Endothelial cell of umbilical vein (primary cell): ENCODE data around the gene EHD2. TPM values are rescaled to one million over a fixed set of nuclear protein-coding genes. Genes with fewer than 3 reads are reported as not detected.

ENCODE experiments used
- BruUV-seq: library from RNA; stranded (reverse); fragments of 400-500 nt; replicated peaks from 2 replicates; lab custom pipeline; 2021; lab: Mats Ljungman, UMichigan
- CTCF ChIA-PET: fragments of 300-600, 350-600 bp; sonication (Branson Sonifier 250); formaldehyde crosslinking; loops from one replicate; lab custom pipeline; 2021; ENCODE audit warnings: antibody characterized with exemption, inconsistent platforms; lab: Charles Lee
- POLR2A ChIA-PET: fragments of 300-600, 350-600 bp; sonication (Branson Sonifier 250); formaldehyde crosslinking; loops from one replicate; lab custom pipeline; 2021; ENCODE audit warnings: antibody characterized with exemption, inconsistent platforms; lab: Charles Lee
- DNase-seq: peaks from one replicate; pipeline ENCODE4 v3.0.0-alpha.2; 2011; ENCODE audit warnings: low read depth, low spot score
- FAIRE-seq: peaks from 2 replicates; lab custom pipeline; 2011; peaks lifted over from hg19 to GRCh38; lab: Jason Lieb, UNC
- H2AFZ ChIP-seq: 2 replicates; pipeline ENCODE4 v1.6.0; 2012; ENCODE audit warnings: low read depth, low read length, control low read depth, inconsistent platforms
- H3K27ac ChIP-seq: 2 replicates; pipeline ENCODE4 v1.5.1; 2011; ENCODE audit warnings: low read depth, mild to moderate bottlenecking, control low read depth, low read length, moderate library complexity; ENCODE audit not compliant: insufficient read depth
- H3K27me3 ChIP-seq, 2 experiments: 2 replicates each; pipeline versions ENCODE4 v1.6.0 to v1.6.1; 2011; ENCODE audit warnings: low read length in 2 of 2, mixed read lengths in 1 of 2; ENCODE audit not compliant: control insufficient read depth in 2 of 2, insufficient read depth in 2 of 2
- H3K36me3 ChIP-seq, 2 experiments: 2 replicates in 1 of 2; 3 replicates in 1 of 2; pipeline ENCODE4 v1.5.1; 2011; ENCODE audit warnings: low read length in 2 of 2, mild to moderate bottlenecking in 1 of 2, moderate library complexity in 1 of 2; ENCODE audit not compliant: control insufficient read depth in 2 of 2, insufficient read depth in 2 of 2; ENCODE audit errors: extremely low read depth in 1 of 2
- H3K4me1 ChIP-seq: 3 replicates; pipeline ENCODE4 v1.5.1; 2011; ENCODE audit warnings: mild to moderate bottlenecking, low read length; ENCODE audit not compliant: control insufficient read depth, insufficient read depth; ENCODE audit errors: extremely low read depth
- H3K4me2 ChIP-seq: 2 replicates; pipeline ENCODE4 v1.6.1; 2011; ENCODE audit warnings: low read length, control low read depth, mixed read lengths; ENCODE audit not compliant: insufficient read depth
- H3K4me3 ChIP-seq, 3 experiments: fragments of 200-600 bp in 1 of 3; sonication (generic), shearing (Covaris generic) in 1 of 3; replicated peaks in 1 of 3; 2 replicates each; pipeline ENCODE4 v1.5.1; 2011 to 2016; ENCODE audit warnings: control low read depth in 3 of 3, low read length in 3 of 3, mild to moderate bottlenecking in 2 of 3, inconsistent platforms in 1 of 3, low read depth in 1 of 3, moderate library complexity in 1 of 3; ENCODE audit not compliant: insufficient read depth in 1 of 3
- H3K79me2 ChIP-seq: 2 replicates; pipeline ENCODE4 v1.6.0; 2012; ENCODE audit warnings: low read length, inconsistent platforms; ENCODE audit not compliant: control insufficient read depth, insufficient read depth
- H3K9ac ChIP-seq: replicated peaks from 2 replicates; pipeline ENCODE3; 2011; ENCODE audit warnings: low read length, control low read depth; ENCODE audit not compliant: insufficient read depth; ENCODE audit errors: extremely low read depth
- H3K9me1 ChIP-seq: replicated peaks from 3 replicates; pipeline ENCODE4 v1.6.0; 2011; ENCODE audit warnings: mild to moderate bottlenecking, low read length; ENCODE audit not compliant: control insufficient read depth, insufficient read depth; ENCODE audit errors: extremely low read depth
- H3K9me3 ChIP-seq: replicated peaks from 2 replicates; pipeline ENCODE4 v1.5.1; 2012; ENCODE audit warnings: low read length, inconsistent platforms; ENCODE audit not compliant: control insufficient read depth, insufficient read depth
- H4K20me1 ChIP-seq: replicated peaks from 2 replicates; pipeline ENCODE3; 2011; ENCODE audit warnings: mild to moderate bottlenecking, low read length; ENCODE audit not compliant: control insufficient read depth, insufficient read depth; ENCODE audit errors: extremely low read depth
- EZH2 ChIP-seq: IDR thresholded peaks from 2 replicates; pipeline ENCODE4 v1.6.1; 2012; ENCODE audit warnings: borderline replicate concordance, low read depth, mild to moderate bottlenecking, moderate library complexity, low read length, inconsistent platforms; ENCODE audit not compliant: severe bottlenecking
- FOS ChIP-seq: IDR thresholded peaks from 2 replicates; pipeline ENCODE4 v1.6.1; 2011; ENCODE audit warnings: mild to moderate bottlenecking, low read length, moderate library complexity, borderline replicate concordance; ENCODE audit not compliant: insufficient read depth
- GATA2 ChIP-seq: IDR thresholded peaks from 2 replicates; pipeline ENCODE4 v1.7.0; 2011; ENCODE audit warnings: low read depth, mild to moderate bottlenecking, moderate library complexity, mixed read lengths, low read length; ENCODE audit not compliant: insufficient read length, insufficient read depth
- JUN ChIP-seq: IDR thresholded peaks from 2 replicates; pipeline ENCODE4 v1.6.1; 2011; ENCODE audit warnings: borderline replicate concordance, low read depth; ENCODE audit not compliant: insufficient read length, insufficient read depth
- MYC ChIP-seq: IDR thresholded peaks from one replicate; pipeline ENCODE4 v1.6.1; 2011; ENCODE audit warnings: mild to moderate bottlenecking, low read depth, low read length
- POLR2A ChIP-seq: IDR thresholded peaks from 2 replicates; pipeline ENCODE4 v1.6.1; 2012; ENCODE audit warnings: low read depth, mild to moderate bottlenecking, control low read depth, low read length
- POLR2AphosphoS5 ChIP-seq: IDR thresholded peaks from 2 replicates; pipeline ENCODE4 v1.6.1; 2012; ENCODE audit warnings: low read depth, mild to moderate bottlenecking, control low read depth, low read length, moderate library complexity; ENCODE audit not compliant: insufficient read depth
- dilution Hi-C: fragments of 300-500 bp; cut with MboI; formaldehyde crosslinking; loops from one replicate; pipeline ENCODE4 v1.15.0; 2019; ENCODE audit warnings: low sequenced_read_pairs; ENCODE audit not compliant: extremely low pct_ligation_motif_present
- intact Hi-C: fragments of 100-400 bp; cut with micrococcal nuclease; formaldehyde crosslinking; loops from one replicate; pipeline ENCODE4 v1.10.0; 2022
- polyA plus RNA-seq, 4 experiments: library from polyadenylated mRNA; depleted of rRNA in 3 of 4; stranded (reverse) in 3 of 4; unstranded in 1 of 4; fragments of >200 nt; gene quantifications; 2 replicates each; pipeline versions ENCODE4 v1.2.1 to v1.2.3, GENCODE V29; 2011 to 2012; ENCODE audit warnings: missing spikeins in 1 of 4
- total RNA-seq: library from RNA; stranded (reverse); gene quantifications from 2 replicates; pipeline ENCODE4 v1.2.3, GENCODE V29; 2021
- TF ChIP-seq, protein P1 (sequence below), 2 donors: IDR thresholded peaks; 1 replicate in 1 of 2; 2 replicates in 1 of 2; pipeline ENCODE4 v1.5.1; 2011; ENCODE audit warnings: low read length in 2 of 2, mild to moderate bottlenecking in 2 of 2, moderate library complexity in 2 of 2, control low read depth in 1 of 2, inconsistent platforms in 1 of 2, low read depth in 1 of 2; ENCODE audit not compliant: insufficient read depth in 1 of 2; ENCODE audit errors: extremely low read depth in 1 of 2
- TF ChIP-seq, protein P2 (sequence below): IDR thresholded peaks from 2 replicates; pipeline ENCODE4 v1.6.1; 2011; ENCODE audit not compliant: insufficient read depth, insufficient read length

Gene EHD2
- total and polyA plus RNA-seq, 2 donors (not counting 3 experiments of a cell fraction or from before 2014, with no cell fraction given): 110 to 220 TPM

DNA sequence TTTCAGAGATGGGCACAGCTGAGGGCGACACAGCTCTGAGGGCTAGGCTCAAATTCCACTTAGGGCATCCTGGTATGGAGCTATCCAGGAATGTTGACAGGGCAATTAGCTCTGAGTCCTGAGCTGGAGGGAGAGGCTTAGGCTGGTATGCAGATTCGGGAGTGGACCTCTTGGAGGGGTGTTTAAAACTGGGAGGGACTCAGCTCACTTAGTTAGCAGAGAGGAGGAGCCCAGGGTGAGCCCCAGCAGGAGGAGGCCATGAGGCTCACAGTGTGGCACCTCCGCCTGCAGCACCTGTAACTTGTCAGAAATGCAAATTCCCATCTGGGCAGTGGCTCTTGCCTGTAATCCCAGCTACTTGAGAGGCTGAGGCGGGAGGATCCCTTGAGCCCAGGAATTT is 21.9 kb downstream of the EHD2 start:
- Histone ChIP-seq H3K36me3 (peaks cover 5 to 30% of the 10 kb centered on the region in 2 experiments), H4K20me1 (no peaks in the 10 kb centered on the region), H3K4me2 (no peak overlapping the region), H3K9me3 (no peaks in the 10 kb centered on the region), H3K9me1 (no peaks in the 10 kb centered on the region), H3K4me1 (peaks cover 6% of the 10 kb centered on the region), H3K79me2 (peaks cover 10% of the 10 kb centered on the region), H3K9ac (no peak overlapping the region), H3K4me3 (no peak overlapping the region), H2AFZ (no peak overlapping the region), H3K27ac (no peak overlapping the region), H3K27me3 (no peaks in the 10 kb centered on the region)
- POLR2A ChIA-PET: no interaction called here
- FAIRE-seq (no peak), DNase-seq (no peak)
- no TSS peak for BruUV-seq
- TF ChIP-seq FOS (no peak), EZH2 (no peak), JUN (no peak), MYC (no peak), GATA2 (no peak), POLR2A (no peak), POLR2AphosphoS5 (no peak)
- TF ChIP-seq, protein P1, sequence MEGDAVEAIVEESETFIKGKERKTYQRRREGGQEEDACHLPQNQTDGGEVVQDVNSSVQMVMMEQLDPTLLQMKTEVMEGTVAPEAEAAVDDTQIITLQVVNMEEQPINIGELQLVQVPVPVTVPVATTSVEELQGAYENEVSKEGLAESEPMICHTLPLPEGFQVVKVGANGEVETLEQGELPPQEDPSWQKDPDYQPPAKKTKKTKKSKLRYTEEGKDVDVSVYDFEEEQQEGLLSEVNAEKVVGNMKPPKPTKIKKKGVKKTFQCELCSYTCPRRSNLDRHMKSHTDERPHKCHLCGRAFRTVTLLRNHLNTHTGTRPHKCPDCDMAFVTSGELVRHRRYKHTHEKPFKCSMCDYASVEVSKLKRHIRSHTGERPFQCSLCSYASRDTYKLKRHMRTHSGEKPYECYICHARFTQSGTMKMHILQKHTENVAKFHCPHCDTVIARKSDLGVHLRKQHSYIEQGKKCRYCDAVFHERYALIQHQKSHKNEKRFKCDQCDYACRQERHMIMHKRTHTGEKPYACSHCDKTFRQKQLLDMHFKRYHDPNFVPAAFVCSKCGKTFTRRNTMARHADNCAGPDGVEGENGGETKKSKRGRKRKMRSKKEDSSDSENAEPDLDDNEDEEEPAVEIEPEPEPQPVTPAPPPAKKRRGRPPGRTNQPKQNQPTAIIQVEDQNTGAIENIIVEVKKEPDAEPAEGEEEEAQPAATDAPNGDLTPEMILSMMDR (IDR thresholded peaks at IDR 0.05; ENCODE audit: extremely low read depth in 1 of 2, insufficient read depth in 1 of 2, low read depth in 1 of 2, low read length in 2 of 2): no peak
- TF ChIP-seq, protein P2, sequence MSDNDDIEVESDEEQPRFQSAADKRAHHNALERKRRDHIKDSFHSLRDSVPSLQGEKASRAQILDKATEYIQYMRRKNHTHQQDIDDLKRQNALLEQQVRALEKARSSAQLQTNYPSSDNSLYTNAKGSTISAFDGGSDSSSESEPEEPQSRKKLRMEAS: no peak
- dilution Hi-C loops: no loop called here
- intact Hi-C loops: no loop called here
- CTCF ChIA-PET: interaction anchor here (1.2 to 2.7 kb wide), 2 partner anchors 8 to 22 kb away, joined by 4 to 11 read pairs; no protein-coding TSS in a partner anchor
